ENCODE measurements around the gene SEC62.

DNA sequence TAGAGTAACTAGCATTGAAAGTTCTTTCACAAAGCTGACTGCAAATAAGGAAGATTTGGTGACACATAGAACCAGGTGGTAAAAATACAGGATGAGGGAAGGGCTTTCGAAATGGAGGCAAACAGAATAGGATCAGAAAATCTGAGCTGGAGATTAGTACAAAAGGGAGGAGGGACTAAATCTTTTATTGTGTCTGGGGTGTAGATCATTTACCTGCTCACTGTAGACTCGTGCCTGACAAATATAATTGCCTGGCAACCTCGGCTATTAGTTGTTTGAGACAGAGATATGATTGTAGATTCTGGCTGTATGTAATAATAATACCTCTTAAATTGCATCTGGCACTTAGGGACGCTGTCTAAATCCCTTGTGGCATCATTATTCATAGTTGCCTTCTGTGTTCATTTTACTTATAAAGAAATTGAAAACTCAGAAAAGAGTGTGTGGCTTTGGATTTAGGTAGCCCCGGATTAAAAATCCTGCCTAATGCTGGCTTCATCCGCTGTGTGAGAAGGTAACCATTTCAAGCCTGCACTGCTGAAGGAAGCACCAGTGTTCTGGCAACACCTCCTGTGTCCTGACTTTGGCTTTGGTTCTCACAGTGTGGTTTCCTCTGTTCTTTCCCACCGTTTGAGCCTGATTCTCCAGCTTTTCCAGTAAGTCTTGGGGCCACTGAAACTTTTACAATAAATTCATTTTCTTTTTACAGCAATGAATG is 46.2 kb downstream of the SEC62 start:
- TF ChIP-seq, protein P1, sequence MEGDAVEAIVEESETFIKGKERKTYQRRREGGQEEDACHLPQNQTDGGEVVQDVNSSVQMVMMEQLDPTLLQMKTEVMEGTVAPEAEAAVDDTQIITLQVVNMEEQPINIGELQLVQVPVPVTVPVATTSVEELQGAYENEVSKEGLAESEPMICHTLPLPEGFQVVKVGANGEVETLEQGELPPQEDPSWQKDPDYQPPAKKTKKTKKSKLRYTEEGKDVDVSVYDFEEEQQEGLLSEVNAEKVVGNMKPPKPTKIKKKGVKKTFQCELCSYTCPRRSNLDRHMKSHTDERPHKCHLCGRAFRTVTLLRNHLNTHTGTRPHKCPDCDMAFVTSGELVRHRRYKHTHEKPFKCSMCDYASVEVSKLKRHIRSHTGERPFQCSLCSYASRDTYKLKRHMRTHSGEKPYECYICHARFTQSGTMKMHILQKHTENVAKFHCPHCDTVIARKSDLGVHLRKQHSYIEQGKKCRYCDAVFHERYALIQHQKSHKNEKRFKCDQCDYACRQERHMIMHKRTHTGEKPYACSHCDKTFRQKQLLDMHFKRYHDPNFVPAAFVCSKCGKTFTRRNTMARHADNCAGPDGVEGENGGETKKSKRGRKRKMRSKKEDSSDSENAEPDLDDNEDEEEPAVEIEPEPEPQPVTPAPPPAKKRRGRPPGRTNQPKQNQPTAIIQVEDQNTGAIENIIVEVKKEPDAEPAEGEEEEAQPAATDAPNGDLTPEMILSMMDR (conservative IDR thresholded peaks at IDR 0.05 in 1 of 2, IDR thresholded peaks at IDR 0.05 in 1 of 2; ENCODE audit: low read depth in 1 of 2, low read length in 2 of 2): no peak
- no peak for TF ChIP-seq EZH2 (IDR thresholded peaks at IDR 0.05; ENCODE audit: low read length, missing control alignments)

Data from fibroblast of lung (primary cell).